Right lobe of liver (tissue), 4 donors: Measurements from ENCODE around the gene SERPING1.

Experiments used
- POLR2A ChIP-seq: fragments of 450-650 bp; IDR thresholded peaks from one replicate; pipeline ENCODE4 v1.6.1; 2017; ENCODE audit warnings: antibody characterized with exemption, mild to moderate bottlenecking
- TF ChIP-seq, protein P1 (sequence below), 4 donors: fragments of 200-600 bp in 3 of 4; fragments of 450-650 bp in 1 of 4; IDR thresholded peaks; one replicate each; pipeline versions ENCODE4 v1.5.1 to v1.8.0; 2016 to 2022; ENCODE audit warnings: antibody characterized with exemption in 4 of 4, mild to moderate bottlenecking in 2 of 4
- donor health status: DM: no; HTN: no; CAD: no.
- donor health status: DM: no; HTN: no; CAD: no.
- donor health status: DM: no; HTN: yes; CAD: no.

GRCh38 chr11:57566905-57567514, 30.5 kb upstream of the SERPING1 start:
- TF ChIP-seq, protein P1, sequence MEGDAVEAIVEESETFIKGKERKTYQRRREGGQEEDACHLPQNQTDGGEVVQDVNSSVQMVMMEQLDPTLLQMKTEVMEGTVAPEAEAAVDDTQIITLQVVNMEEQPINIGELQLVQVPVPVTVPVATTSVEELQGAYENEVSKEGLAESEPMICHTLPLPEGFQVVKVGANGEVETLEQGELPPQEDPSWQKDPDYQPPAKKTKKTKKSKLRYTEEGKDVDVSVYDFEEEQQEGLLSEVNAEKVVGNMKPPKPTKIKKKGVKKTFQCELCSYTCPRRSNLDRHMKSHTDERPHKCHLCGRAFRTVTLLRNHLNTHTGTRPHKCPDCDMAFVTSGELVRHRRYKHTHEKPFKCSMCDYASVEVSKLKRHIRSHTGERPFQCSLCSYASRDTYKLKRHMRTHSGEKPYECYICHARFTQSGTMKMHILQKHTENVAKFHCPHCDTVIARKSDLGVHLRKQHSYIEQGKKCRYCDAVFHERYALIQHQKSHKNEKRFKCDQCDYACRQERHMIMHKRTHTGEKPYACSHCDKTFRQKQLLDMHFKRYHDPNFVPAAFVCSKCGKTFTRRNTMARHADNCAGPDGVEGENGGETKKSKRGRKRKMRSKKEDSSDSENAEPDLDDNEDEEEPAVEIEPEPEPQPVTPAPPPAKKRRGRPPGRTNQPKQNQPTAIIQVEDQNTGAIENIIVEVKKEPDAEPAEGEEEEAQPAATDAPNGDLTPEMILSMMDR (IDR thresholded peaks at IDR 0.05): no peak
- TF ChIP-seq POLR2A: no peak
